SK-N-SH (cell line): Measurements from ENCODE around the gene TRDMT1. TPM values are rescaled to one million over a fixed set of nuclear protein-coding genes. Genes with fewer than 3 reads are reported as not detected.

Experiments used
- CTCF ChIA-PET: fragments of 300-600, 350-600 bp; formaldehyde crosslinking; extraction: SDS; loops from one replicate; lab custom pipeline; 2021; lab: Yijun Ruan, JAX
- POLR2A ChIA-PET: fragments of 350-600 bp; sonication (Branson Sonifier 250); formaldehyde crosslinking; extraction: SDS; loops from one replicate; lab custom pipeline; 2020; ENCODE audit warnings: antibody characterized with exemption, inconsistent platforms; lab: Yijun Ruan, JAX
- DNase-seq: peaks from one replicate; pipeline ENCODE4 v3.0.0; 2012
- H2AFZ ChIP-seq: fragments of 200-600 bp; sonication (generic); 2 replicates; pipeline ENCODE4 v1.8.1; 2016; ENCODE audit warnings: antibody characterized with exemption, mild to moderate bottlenecking, low read depth
- H3F3A ChIP-seq: fragments of 200-600 bp; sonication (generic); replicated peaks from 2 replicates; pipeline ENCODE3; 2016; ENCODE audit warnings: antibody characterized with exemption, mild to moderate bottlenecking; ENCODE audit not compliant: insufficient read depth
- H3K27ac ChIP-seq, 2 experiments: fragments of 200-500 bp in 1 of 2; fragments of 200-600 bp in 1 of 2; sonication (Bioruptor generic) in 1 of 2; sonication (generic), shearing (Covaris generic) in 1 of 2; 2 replicates each; pipeline versions ENCODE4 v1.5.1 to v1.6.1; 2014 to 2016; ENCODE audit warnings: low read depth in 2 of 2, inconsistent platforms in 1 of 2, low read length in 1 of 2, mild to moderate bottlenecking in 1 of 2, mixed read lengths in 1 of 2
- H3K27me3 ChIP-seq: fragments of 200-600 bp; sonication (generic), shearing (Covaris generic); 2 replicates; pipeline ENCODE4 v1.6.1; 2016; ENCODE audit warnings: mixed run types; ENCODE audit not compliant: insufficient read depth
- H3K36me3 ChIP-seq, 2 experiments: fragments of 200-500 bp in 1 of 2; fragments of 200-600 bp in 1 of 2; sonication (Bioruptor generic) in 1 of 2; sonication (generic) in 1 of 2; replicated peaks in 1 of 2; 2 replicates each; pipeline versions ENCODE3 to v1.5.1; 2014 to 2016; ENCODE audit warnings: low read length in 1 of 2, mild to moderate bottlenecking in 1 of 2; ENCODE audit not compliant: insufficient read depth in 2 of 2, control insufficient read depth in 1 of 2
- H3K4me1 ChIP-seq, 2 experiments: fragments of 200-500 bp in 1 of 2; fragments of 200-600 bp in 1 of 2; sonication (Bioruptor generic) in 1 of 2; sonication (generic), shearing (Covaris generic) in 1 of 2; 2 replicates each; pipeline versions ENCODE4 v1.5.1 to v1.6.1; 2014 to 2016; ENCODE audit warnings: low read depth in 1 of 2, low read length in 1 of 2, mixed run types in 1 of 2; ENCODE audit not compliant: insufficient read depth in 2 of 2, control insufficient read depth in 1 of 2
- H3K4me2 ChIP-seq: fragments of 200-600 bp; sonication (generic), shearing (Covaris generic); 2 replicates; pipeline ENCODE4 v1.6.1; 2017; ENCODE audit warnings: mixed run types
- H3K4me3 ChIP-seq, 2 experiments: fragments of 200-500 bp in 1 of 2; fragments of 200-600 bp in 1 of 2; sonication (Bioruptor generic) in 1 of 2; sonication (generic), shearing (Covaris generic) in 1 of 2; 2 replicates each; pipeline versions ENCODE4 v1.5.1 to v1.8.1; 2014 to 2016; ENCODE audit warnings: low read depth in 2 of 2, inconsistent platforms in 1 of 2, low read length in 1 of 2, mild to moderate bottlenecking in 1 of 2, mixed read lengths in 1 of 2, moderate library complexity in 1 of 2
- H3K79me2 ChIP-seq: fragments of 200-600 bp; sonication (generic); 2 replicates; pipeline ENCODE4 v1.8.1; 2017; ENCODE audit warnings: mild to moderate bottlenecking; ENCODE audit not compliant: insufficient read depth
- H3K9ac ChIP-seq: fragments of 200-600 bp; sonication (generic); 2 replicates; pipeline ENCODE4 v1.6.1; 2017; ENCODE audit warnings: mixed run types
- H3K9me2 ChIP-seq: fragments of 200-600 bp; sonication (generic); 2 replicates; pipeline ENCODE4 v1.6.1; 2017; ENCODE audit warnings: mixed run types
- H3K9me3 ChIP-seq: fragments of 200-600 bp; sonication (generic); 2 replicates; pipeline ENCODE4 v1.6.1; 2017; ENCODE audit warnings: mixed run types, mild to moderate bottlenecking, moderate library complexity
- H4K20me1 ChIP-seq: fragments of 200-600 bp; sonication (generic); 2 replicates; pipeline ENCODE4 v1.6.1; 2017; ENCODE audit warnings: mild to moderate bottlenecking, mixed run types; ENCODE audit not compliant: insufficient read depth
- ELF1 ChIP-seq: IDR thresholded peaks from 2 replicates; pipeline ENCODE4 v1.4.0; 2012
- FOSL2 ChIP-seq: IDR thresholded peaks from 2 replicates; pipeline ENCODE4 v1.4.0; 2012; ENCODE audit warnings: low read depth, mild to moderate bottlenecking, moderate library complexity, borderline replicate concordance
- JUND ChIP-seq: IDR thresholded peaks from 2 replicates; pipeline ENCODE4 v1.4.0; 2012
- NFIC ChIP-seq: IDR thresholded peaks from 2 replicates; pipeline ENCODE4 v1.4.0; 2012; ENCODE audit warnings: borderline replicate concordance
- NRF1 ChIP-seq: IDR thresholded peaks from 2 replicates; pipeline ENCODE4 v1.6.1; 2012; ENCODE audit warnings: low read depth, mild to moderate bottlenecking, low read length
- POLR2AphosphoS5 ChIP-seq: IDR thresholded peaks from 2 replicates; pipeline ENCODE4 v1.6.1; 2012; ENCODE audit warnings: low read depth, low read length
- RAD21 ChIP-seq: IDR thresholded peaks from 2 replicates; pipeline ENCODE4 v1.6.1; 2012; ENCODE audit warnings: mild to moderate bottlenecking, low read length
- TAF1 ChIP-seq: IDR thresholded peaks from 2 replicates; pipeline ENCODE4 v1.6.1; 2012; ENCODE audit warnings: low read depth, mild to moderate bottlenecking, low read length, moderate library complexity, borderline replicate concordance
- USF1 ChIP-seq: IDR thresholded peaks from 2 replicates; pipeline ENCODE4 v1.4.0; 2012; ENCODE audit warnings: low read depth, borderline replicate concordance
- YY1 ChIP-seq: IDR thresholded peaks from 2 replicates; pipeline ENCODE4 v1.4.0; 2012; ENCODE audit warnings: low read depth, mild to moderate bottlenecking
- ZBTB33 ChIP-seq: IDR thresholded peaks from 2 replicates; pipeline ENCODE4 v1.4.0; 2012; ENCODE audit warnings: low read depth, borderline replicate concordance
- WGBS: methylation state at CpG from one replicate; pipeline ENCODE4 v1.1.6; 2017; ENCODE audit warnings: low lambda C conversion rate; 5-methylcytosine and 5-hydroxymethylcytosine counted together
- polyA plus RNA-seq, 3 experiments: library from polyadenylated mRNA; depleted of rRNA; stranded (reverse); fragments of >200 nt; gene quantifications; 2 replicates each; pipeline ENCODE4 v1.2.3, GENCODE V29; 2012

Gene TRDMT1
- polyA plus RNA-seq, 1 of the 3 experiments (the other 2 are of a cell fraction): 3.1 TPM

DNA sequence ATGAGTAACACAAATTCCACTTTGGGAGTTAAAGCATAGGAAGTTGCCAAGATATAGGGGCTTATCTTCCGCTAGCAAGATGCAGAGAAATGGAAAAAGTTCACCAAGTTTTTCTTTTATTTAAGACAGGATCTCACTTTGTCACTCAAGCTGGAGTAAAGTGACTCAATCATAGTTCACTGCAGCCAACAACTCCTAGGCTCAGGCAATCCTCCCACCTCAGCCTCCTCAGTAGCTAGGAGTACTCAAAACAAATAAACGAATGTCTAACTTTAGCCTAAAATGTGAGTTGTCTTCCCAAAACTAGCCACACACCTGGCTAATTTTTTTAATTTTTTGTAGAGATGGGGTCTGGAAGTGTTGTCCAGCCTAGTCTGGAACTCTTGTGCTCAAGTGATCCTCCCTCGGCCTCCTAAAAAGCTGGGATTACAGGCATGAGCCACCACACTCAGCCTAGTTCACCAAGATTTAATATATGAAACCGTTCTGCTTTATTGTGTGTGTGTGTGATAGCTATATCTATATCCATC is 36.5 kb upstream of the TRDMT1 start:
- POLR2A ChIA-PET: no interaction called here
- peak overlapping the region; percentile 100 for H3K9ac ChIP-seq
- H3K27me3 ChIP-seq: no peaks in the 10 kb centered on the region
- CTCF ChIA-PET: interaction anchor here (0.7 to 1.0 kb wide), 2 partner anchors 36 to 385 kb away, joined by 3 to 4 read pairs; partner anchors contain the start of gene TRDMT1
- TF ChIP-seq ELF1 (no peak), FOSL2 (peak; percentile 5; the same call in 1 of the 2 replicates), NRF1 (no peak), JUND (peak; percentile 35), USF1 (no peak), NFIC (peak; percentile 35), TAF1 (peak; percentile 25; the same call in 1 of the 2 replicates), YY1 (0 out of 2 replicates have a peak, but pooled peaks have one; percentile 35), RAD21 (no peak), ZBTB33 (0 out of 2 replicates have a peak, but pooled peaks have one; percentile 59)
- peak overlapping the region; percentile 11 to 98; a peak in 3 of 4 replicates for H3K27ac ChIP-seq
- H2AFZ ChIP-seq: no peak overlapping the region
- WGBS: 59% methylated on average over 4 of the region's 4 CpGs
- peaks cover 35% of the 10 kb centered on the region for H3K79me2 ChIP-seq
- DNase-seq: no peak
- peaks cover 0 to 12% of the 10 kb centered on the region in 2 experiments; a peak in 2 of 4 replicates for H3K4me1 ChIP-seq
- no peaks in the 10 kb centered on the region for H3K9me2 ChIP-seq
- H3K4me2 ChIP-seq: no peak overlapping the region
- peaks cover 46 to 49% of the 10 kb centered on the region in 2 experiments for H3K36me3 ChIP-seq
- peaks cover 81% of the 10 kb centered on the region for H3F3A ChIP-seq
- peaks cover 58% of the 10 kb centered on the region for H4K20me1 ChIP-seq
- no peaks in the 10 kb centered on the region for H3K9me3 ChIP-seq
- no peak overlapping the region for H3K4me3 ChIP-seq

DNA sequence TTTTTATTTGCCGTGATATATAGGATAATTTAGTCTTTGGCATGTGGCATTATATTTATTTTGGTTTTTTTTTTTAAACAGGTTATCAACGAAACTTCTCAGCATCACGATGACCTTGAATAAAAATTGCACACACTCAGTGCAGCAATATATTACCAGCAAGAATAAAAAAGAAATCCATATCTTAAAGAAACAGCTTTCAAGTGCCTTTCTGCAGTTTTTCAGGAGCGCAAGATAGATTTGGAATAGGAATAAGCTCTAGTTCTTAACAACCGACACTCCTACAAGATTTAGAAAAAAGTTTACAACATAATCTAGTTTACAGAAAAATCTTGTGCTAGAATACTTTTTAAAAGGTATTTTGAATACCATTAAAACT is 35.7 kb upstream of the TRDMT1 start:
- Histone ChIP-seq H3F3A (peaks cover 89% of the 10 kb centered on the region), H3K9me3 (no peaks in the 10 kb centered on the region), H3K36me3 (peaks cover 51 to 57% of the 10 kb centered on the region in 2 experiments), H3K9ac (peak overlapping the region; percentile 100), H3K4me3 (peak overlapping the region in 1 of 2 experiments; percentile 9; a peak in 1 of 4 replicates), H4K20me1 (peaks cover 67% of the 10 kb centered on the region), H3K27me3 (no peaks in the 10 kb centered on the region), H3K79me2 (peaks cover 44% of the 10 kb centered on the region), H3K27ac (peak overlapping the region; percentile 12 to 98; a peak in 3 of 4 replicates), H3K4me1 (peaks cover 0 to 12% of the 10 kb centered on the region in 2 experiments; a peak in 2 of 4 replicates), H2AFZ (no peak overlapping the region), H3K4me2 (peak overlapping the region; percentile 88; the same call in 1 of the 2 replicates), H3K9me2 (no peaks in the 10 kb centered on the region)
- TF ChIP-seq FOSL2 (no peak), ZBTB33 (no peak), POLR2AphosphoS5 (peak; percentile 10; the same call in 1 of the 2 replicates)
- CTCF ChIA-PET: interaction anchor here (0.7 kb wide), 1 partner anchor 384 kb away, joined by 4 read pairs; no protein-coding TSS in a partner anchor
- no peak for DNase-seq
- POLR2A ChIA-PET: no interaction called here
- WGBS: 83% methylated on average over 5 of the region's 5 CpGs
